Nephron progenitor cell (in vitro differentiated cells): Measurements from ENCODE around the gene SLC43A1.
A peak's percentile ranks its signal among the peaks of the same experiment; 100 is the strongest.

Experiments used
- DNase-seq: peaks from one replicate; pipeline ENCODE4 v3.0.0; 2021
- H3K27ac Mint-ChIP-seq: 2 replicates; pipeline ENCODE4 v1.8.0; 2021; ENCODE audit warnings: mild to moderate bottlenecking, moderate library complexity, mixed read lengths
- H3K27me3 Mint-ChIP-seq: 2 replicates; pipeline ENCODE4 v1.8.0; 2021; ENCODE audit warnings: mild to moderate bottlenecking, low read depth, mixed read lengths; ENCODE audit not compliant: poor library complexity
- H3K36me3 Mint-ChIP-seq: 2 replicates; pipeline ENCODE4 v1.8.0; 2021; ENCODE audit warnings: low read depth, mixed read lengths
- H3K4me1 Mint-ChIP-seq: 2 replicates; pipeline ENCODE4 v1.8.0; 2021; ENCODE audit warnings: mixed read lengths
- H3K4me3 Mint-ChIP-seq: 2 replicates; pipeline ENCODE4 v1.8.0; 2021; ENCODE audit warnings: mild to moderate bottlenecking, moderate library complexity, mixed read lengths
- H3K9me3 Mint-ChIP-seq: 2 replicates; pipeline ENCODE4 v1.8.0; 2021; ENCODE audit warnings: mild to moderate bottlenecking, moderate library complexity, mixed read lengths
- CTCF ChIP-seq: fragments of 200-600 bp; sonication (generic); IDR thresholded peaks from 2 replicates; pipeline ENCODE4 v1.5.0; 2021; ENCODE audit warnings: antibody characterized with exemption

The SLC43A1 gene

DNA sequence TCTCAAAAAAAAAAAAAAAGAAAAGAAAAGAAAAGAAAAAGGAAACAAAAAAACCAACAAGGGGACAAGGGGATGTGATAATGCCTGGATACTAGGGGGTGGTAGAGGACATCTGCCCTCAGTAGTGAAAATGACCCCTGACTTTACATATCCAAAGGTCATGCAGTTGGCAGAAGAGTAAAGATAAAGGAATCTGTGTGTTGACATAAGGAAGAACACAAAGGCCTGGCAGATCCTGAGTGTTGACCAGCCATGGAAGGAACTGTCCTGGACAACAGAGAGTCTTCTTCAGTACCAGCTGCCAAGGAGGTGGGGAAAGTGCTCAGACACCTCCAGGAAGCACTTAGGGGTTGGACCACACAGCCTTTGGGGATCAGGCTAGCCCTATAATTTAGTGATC, 12.6 kb downstream of the SLC43A1 start:
- Mint-ChIP-seq H3K9me3 (no peaks in the 10 kb centered on the region), H3K4me1 (peaks cover 34% of the 10 kb centered on the region), H3K27me3 (peaks cover 9% of the 10 kb centered on the region), H3K36me3 (no peaks in the 10 kb centered on the region), H3K27ac (no peak overlapping the region), H3K4me3 (no peak overlapping the region)
- TF ChIP-seq CTCF, result no peak
- DNase-seq, result no peak

GRCh38 chr11:57502376-57502775, 13.1 kb downstream of the SLC43A1 start:
- H3K4me3 Mint-ChIP-seq, result no peak overlapping the region
- no peak overlapping the region for H3K27ac Mint-ChIP-seq
- no peaks in the 10 kb centered on the region for H3K36me3 Mint-ChIP-seq
- no peak for DNase-seq
- peaks cover 37% of the 10 kb centered on the region for H3K4me1 Mint-ChIP-seq
- TF ChIP-seq CTCF, result no peak
- peaks cover 13% of the 10 kb centered on the region for H3K27me3 Mint-ChIP-seq
- H3K9me3 Mint-ChIP-seq, result no peaks in the 10 kb centered on the region

GRCh38 chr11:57501953-57502352, 13.5 kb downstream of the SLC43A1 start:
- Mint-ChIP-seq H3K36me3 (no peaks in the 10 kb centered on the region), H3K27me3 (peaks cover 14% of the 10 kb centered on the region), H3K4me3 (no peak overlapping the region), H3K27ac (no peak overlapping the region), H3K4me1 (peaks cover 41% of the 10 kb centered on the region), H3K9me3 (no peaks in the 10 kb centered on the region)
- DNase-seq, result no peak
- TF ChIP-seq CTCF, result no peak

- peaks cover 51% of the 10 kb centered on the region for H3K4me1 Mint-ChIP-seq
- no peak for DNase-seq
- peaks cover 16% of the 10 kb centered on the region for H3K27me3 Mint-ChIP-seq
- no peak for TF ChIP-seq CTCF
- H3K36me3 Mint-ChIP-seq, result peaks cover 2% of the 10 kb centered on the region
- H3K4me3 Mint-ChIP-seq, result no peak overlapping the region
- no peak overlapping the region for H3K27ac Mint-ChIP-seq
- H3K9me3 Mint-ChIP-seq, result no peaks in the 10 kb centered on the region
Measured at GRCh38 chr11:57500926-57501325, 14.6 kb downstream of the SLC43A1 start.

DNA sequence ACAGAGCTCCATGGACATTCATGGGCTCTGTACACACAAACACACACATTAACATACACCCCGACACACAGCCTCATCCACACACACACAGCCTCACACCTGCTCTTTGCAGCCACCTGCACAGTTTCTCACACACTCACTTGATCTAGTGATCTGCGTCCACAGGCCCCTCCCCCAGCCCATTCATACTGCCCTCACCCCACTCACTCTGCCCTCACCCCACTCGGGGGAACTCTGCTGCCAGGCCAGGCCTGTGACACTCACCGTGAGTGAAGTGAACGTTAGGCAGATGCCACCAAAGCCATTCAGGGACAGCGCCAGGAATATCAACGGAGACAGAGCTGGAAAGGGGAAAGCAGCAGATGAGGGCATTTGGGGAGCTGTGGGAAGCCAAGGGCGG, 15.0 kb downstream of the SLC43A1 start:
- Mint-ChIP-seq H3K27me3 (peaks cover 16% of the 10 kb centered on the region), H3K9me3 (no peaks in the 10 kb centered on the region), H3K4me1 (peaks cover 55% of the 10 kb centered on the region), H3K27ac (peak overlapping the region; percentile 41), H3K4me3 (peak overlapping the region; percentile 65), H3K36me3 (peaks cover 5% of the 10 kb centered on the region)
- DNase-seq, result no peak
- no peak for TF ChIP-seq CTCF

DNA sequence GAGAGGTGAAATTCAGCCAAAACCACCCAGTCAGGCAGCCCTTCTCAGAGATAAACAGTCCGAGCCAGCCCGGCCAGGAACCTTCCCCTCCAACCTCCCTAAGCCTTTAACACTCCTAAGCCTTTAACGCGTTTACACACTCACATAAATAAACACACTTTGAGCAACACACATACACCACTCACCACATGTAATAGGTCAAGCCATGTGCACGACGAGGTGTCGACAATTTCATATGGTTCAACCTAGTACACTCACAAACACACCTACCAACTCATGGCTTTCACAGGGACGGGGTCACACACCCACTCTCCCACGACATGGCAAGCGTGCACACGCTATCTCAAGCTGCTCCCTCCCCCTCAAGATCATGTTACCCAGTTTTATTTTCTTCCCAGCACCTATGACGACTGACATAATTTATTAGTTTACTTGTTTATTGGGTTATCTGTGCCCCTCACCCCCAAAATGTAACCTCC, 15.5 kb downstream of the SLC43A1 start:
- peaks cover 16% of the 10 kb centered on the region for H3K27me3 Mint-ChIP-seq
- H3K36me3 Mint-ChIP-seq, result peaks cover 5% of the 10 kb centered on the region
- TF ChIP-seq CTCF, result no peak
- DNase-seq, result no peak
- no peaks in the 10 kb centered on the region for H3K9me3 Mint-ChIP-seq
- peaks cover 55% of the 10 kb centered on the region for H3K4me1 Mint-ChIP-seq
- peak overlapping the region; percentile 65 for H3K4me3 Mint-ChIP-seq
- peak overlapping the region; percentile 41 for H3K27ac Mint-ChIP-seq
